Measurements from ENCODE around the gene COX6A2. TPM values are rescaled to one million over a fixed set of nuclear protein-coding genes. Genes with fewer than 3 reads are reported as not detected.

The COX6A2 gene
- total and polyA plus RNA-seq, 10 donors, result 0.79 to 0.80 TPM; not detected in 8

- DNase-seq, result peak; percentile 10
- TF ChIP-seq CTCF (IDR thresholded peaks at IDR 0.05 in 8 of 11, conservative IDR thresholded peaks at IDR 0.05 in 3 of 11), result no peak
- H3K36me3 ChIP-seq, result peaks cover 4 to 55% (median 42%) of the 10 kb centered on the region in 6 donors
- intact Hi-C loops (cut with DNase I; ENCODE audit: low total_unique reads), result no loop called here
- peaks cover 29 to 56% (median 33%) of the 10 kb centered on the region in 6 donors for H3K4me1 ChIP-seq
- H3K9me3 ChIP-seq, result no peaks in the 10 kb centered on the region
- H3K27me3 ChIP-seq (replicated peaks in 1 of 7), result no peaks in the 10 kb centered on the region
- 87 to 96% (median 91%) methylated on average over 10 of the region's 10 CpGs for WGBS, 5 donors
- no peak overlapping the region for H3K4me3 ChIP-seq
- peak overlapping the region in 1 of 8 donors; percentile 100 for H3K27ac ChIP-seq
These were observed 33.2 kb upstream of the COX6A2 start for GRCh38 chr16:31461201-31461920.

DNA sequence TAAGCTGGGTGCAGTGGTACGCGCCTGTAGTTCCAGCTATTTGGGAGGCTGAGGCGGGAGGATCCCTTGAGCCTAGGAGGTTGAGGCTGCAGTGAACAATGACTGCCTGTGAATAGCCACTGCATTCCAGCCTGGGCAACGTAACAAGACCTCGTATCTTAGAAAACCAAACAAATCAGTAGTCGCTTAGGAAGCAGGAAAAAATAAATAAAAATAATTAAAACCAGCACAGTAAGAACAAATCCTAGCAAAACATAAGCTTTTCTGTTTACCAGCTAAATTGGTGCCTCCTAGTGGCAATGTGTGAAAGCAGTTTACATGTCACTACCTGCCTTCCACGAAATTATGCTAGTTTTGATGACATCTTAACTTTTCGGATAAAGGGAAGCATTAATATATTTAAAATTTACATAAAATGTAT, 32.4 kb upstream of the COX6A2 start:
- no peaks in the 10 kb centered on the region for H3K27me3 ChIP-seq (replicated peaks in 1 of 7)
- H3K27ac ChIP-seq, result peak overlapping the region in 6 of 8 donors; percentile 97 to 100 (median 99)
- H3K9me3 ChIP-seq, result no peaks in the 10 kb centered on the region
- peak; percentile 27 to 75 (median 59) for TF ChIP-seq CTCF (IDR thresholded peaks at IDR 0.05 in 8 of 11, conservative IDR thresholded peaks at IDR 0.05 in 3 of 11)
- TF ChIP-seq POLR2A (IDR thresholded peaks at IDR 0.05), result no peak
- TF ChIP-seq POLR2AphosphoS5 (IDR thresholded peaks at IDR 0.05), result no peak
- H3K4me3 ChIP-seq, result peak overlapping the region in 7 of 8 donors; percentile 32 to 93 (median 74)
- peaks cover 4 to 54% (median 35%) of the 10 kb centered on the region in 6 donors for H3K36me3 ChIP-seq
- DNase-seq, result peak; percentile 76
- intact Hi-C loops (cut with DNase I; ENCODE audit: low total_unique reads), result no loop called here
- peaks cover 28 to 56% (median 40%) of the 10 kb centered on the region in 6 donors for H3K4me1 ChIP-seq
- 50 to 65% (median 54%) methylated on average over 8 of the region's 8 CpGs for WGBS, 5 donors

GRCh38 chr16:31459687-31460581, 31.8 kb upstream of the COX6A2 start:
- intact Hi-C loops (cut with DNase I; ENCODE audit: low total_unique reads), result no loop called here
- DNase-seq, result peak; percentile 100
- Histone ChIP-seq H3K27me3 (replicated peaks in 1 of 7) (no peaks in the 10 kb centered on the region), H3K36me3 (peaks cover 4 to 49% (median 30%) of the 10 kb centered on the region in 6 donors), H3K4me3 (peak overlapping the region; percentile 60 to 93 (median 73)), H3K4me1 (peaks cover 28 to 60% (median 46%) of the 10 kb centered on the region in 6 donors), H3K9me3 (no peaks in the 10 kb centered on the region), H3K27ac (peak overlapping the region; percentile 97 to 100 (median 99))
- 4 to 7% (median 5%) methylated on average over 36 to 61 of the region's 61 CpGs for WGBS, 5 donors
- TF ChIP-seq POLR2A (IDR thresholded peaks at IDR 0.05), result peak in 1 of 3 donors; percentile 26
- no peak for TF ChIP-seq POLR2AphosphoS5 (IDR thresholded peaks at IDR 0.05)
- peak in 2 of 11 experiments; percentile 7 to 12 for TF ChIP-seq CTCF (IDR thresholded peaks at IDR 0.05 in 8 of 11, conservative IDR thresholded peaks at IDR 0.05 in 3 of 11)
